GM18499 (cell line): Measurements from ENCODE around the gene TRPV5.
A peak's percentile ranks its signal among the peaks of the same experiment; 100 is the strongest.

ENCODE experiments used
- ATAC-seq: cut with Tn5 transposase; IDR thresholded peaks from one replicate; pipeline ENCODE4 v1.9.1; 2021; ENCODE audit warnings: moderate number of reproducible peaks; ENCODE audit not compliant: insufficient read depth, unreplicated experiment

The TRPV5 gene

DNA sequence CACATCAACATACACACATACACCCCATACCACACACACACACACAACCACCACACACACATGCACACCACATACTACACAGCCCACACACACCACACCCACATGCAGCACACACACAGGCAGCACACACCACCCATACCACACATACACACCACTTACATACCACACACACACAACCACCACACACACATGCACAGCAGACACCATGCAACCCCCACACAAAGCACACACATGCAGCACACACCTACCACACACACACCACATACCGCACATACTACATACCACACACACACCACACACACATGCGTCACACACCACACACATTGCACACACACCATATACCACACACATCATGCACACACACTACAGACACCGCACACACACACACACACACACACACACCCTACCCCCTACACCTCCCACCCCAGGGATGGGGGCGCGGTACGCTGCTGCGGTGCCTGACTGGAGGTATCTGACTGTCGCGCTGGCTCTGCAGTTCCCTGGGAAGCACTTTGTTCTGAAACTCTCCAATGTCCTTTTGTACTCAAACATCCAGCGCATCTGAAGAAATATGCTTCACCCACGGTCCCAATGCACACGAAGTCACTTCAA is 42.6 kb downstream of the TRPV5 start:
- no peak for ATAC-seq

DNA sequence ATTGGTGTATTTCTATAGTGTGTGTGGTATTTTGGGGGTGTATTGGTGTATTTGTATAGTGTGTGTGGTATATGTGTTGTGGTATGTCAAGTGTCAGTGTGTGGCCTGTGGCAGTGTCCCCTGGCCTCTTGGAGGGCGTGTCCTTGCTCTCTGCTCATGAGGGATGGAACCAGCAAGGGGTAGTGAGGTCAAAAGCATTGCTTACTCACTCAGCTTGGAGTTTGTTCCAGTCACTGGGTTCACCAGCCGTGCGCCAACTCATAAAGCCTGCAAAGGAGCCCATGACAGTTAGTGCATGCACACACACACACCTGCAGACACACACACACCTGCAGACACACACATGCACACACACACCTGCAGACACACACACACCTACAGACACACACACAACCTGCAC is 43.7 kb downstream of the TRPV5 start:
- no peak for ATAC-seq

GRCh38 chr7:142887282-142888015 is 46.1 kb downstream of the TRPV5 start:
- no peak for ATAC-seq

DNA sequence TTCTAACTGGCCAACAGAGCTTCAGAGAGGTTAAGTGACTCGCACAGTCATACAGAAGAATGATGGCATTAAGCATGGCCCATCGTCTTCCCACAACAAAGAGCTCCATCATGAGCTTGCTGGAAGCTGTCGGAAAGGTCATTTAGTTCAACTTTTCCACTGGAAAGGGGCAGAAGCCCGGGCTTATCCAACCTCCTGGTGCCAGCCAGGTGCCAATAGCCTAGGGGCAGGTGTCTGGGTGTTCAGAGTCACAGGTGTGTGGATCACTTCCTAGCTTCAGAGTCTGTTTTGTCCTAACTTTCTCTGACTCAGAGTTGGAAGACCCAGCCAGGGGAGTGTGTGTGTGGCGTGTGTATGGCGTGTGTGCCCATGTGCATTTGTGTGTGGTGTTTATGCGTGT is 46.7 kb downstream of the TRPV5 start:
- no peak for ATAC-seq

DNA sequence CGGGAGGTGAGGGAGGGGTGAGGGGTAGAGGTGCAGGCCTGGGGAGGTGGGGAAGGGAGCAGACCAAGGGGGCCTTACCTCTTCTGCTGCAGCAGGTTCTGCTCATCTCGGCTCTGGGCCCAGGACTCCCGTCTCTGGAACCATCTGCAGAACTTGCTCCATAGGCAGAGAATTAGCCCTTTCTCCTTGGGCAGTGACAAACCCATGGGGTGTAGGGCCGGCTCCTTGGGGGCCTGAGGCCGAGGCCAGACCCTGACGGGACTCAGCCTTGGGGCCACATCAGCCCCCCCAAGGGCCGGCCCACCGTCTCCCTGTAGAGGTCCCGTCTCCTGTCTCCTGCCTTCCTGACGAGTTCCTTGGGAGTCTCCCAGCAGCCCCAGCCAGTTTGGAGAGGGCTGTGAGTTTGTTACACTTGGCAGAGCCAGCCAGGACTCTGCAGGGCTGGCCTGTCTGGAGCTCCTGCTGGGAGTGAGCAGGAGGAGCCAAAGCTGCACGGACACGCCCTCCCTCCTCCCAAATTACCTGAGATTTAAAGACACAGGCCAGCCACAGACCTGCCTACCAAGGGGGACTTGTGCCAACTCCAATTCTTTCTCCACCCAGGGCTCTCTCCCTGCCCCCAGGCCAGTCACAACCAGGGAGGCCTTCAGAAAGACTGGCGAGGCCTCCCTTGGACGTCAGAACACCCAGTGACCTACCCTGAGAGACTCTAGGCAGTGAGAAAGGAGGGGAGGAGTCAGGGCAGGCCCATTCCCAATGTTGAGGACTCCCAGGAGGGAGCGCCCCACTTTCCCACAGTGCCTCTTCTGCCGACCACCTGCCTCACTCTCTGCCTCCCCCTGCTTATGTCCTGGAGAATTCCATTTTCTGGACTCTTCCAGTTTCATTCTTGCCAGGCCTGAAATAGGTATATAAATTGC is 48.0 kb downstream of the TRPV5 start, which contains the start of gene TRPV6:
TSS of gene TRPV6 (minus strand) at position 435 of the 920 bp plus-strand sequence.
- no peak for ATAC-seq

DNA sequence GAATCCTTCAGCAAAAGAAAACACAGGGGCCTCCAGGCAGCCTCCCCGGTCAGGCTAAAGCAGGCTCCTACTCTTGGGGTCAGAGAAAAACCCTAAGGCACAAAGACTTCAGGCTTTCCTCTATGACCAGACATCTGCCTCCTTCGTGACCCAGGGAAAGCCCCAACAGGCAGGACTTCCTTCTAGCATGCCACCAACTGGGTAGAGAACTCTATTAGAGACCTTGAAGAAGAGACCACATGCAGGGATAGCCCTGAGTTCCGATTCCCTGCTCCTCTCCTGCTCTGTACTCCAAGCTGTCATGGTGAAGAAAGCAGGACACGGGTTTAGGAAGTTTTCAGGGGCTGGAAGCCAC is 49.3 kb downstream of the TRPV5 start:
- ATAC-seq = no peak

DNA sequence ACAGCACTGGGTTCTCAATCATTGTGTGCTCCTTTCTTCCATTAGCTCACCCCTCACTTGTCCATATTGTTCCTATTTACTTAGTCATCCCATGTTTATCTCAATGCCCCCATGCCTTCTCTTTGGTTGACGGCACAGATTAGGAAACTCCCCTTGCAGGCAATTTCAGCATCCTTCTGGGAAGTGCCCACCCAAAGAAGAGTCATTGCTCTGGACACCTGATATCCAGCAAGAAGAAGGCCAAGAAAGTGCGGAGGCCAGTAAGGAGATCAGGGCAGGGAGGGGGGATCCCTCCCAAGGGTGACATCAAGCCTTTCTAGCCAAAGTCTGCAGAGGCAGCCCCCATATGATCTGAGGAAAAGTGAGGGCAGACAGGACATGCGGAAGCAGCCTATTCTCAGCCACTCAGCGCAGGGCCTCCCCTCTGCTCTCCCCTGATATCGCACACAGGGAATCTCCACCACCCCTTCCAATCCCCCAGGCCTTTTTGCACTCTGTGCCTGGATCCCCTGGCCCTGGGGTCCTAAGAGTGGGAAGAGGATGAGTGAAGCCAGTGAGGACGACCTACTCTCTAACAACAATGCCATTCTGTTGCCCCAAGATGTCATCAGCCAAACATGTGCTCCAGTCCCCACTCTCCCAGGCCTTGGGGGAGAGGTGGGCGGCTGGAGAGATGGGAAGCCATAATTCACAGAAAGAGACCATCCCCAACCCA is 49.8 kb downstream of the TRPV5 start:
- ATAC-seq = no peak

DNA sequence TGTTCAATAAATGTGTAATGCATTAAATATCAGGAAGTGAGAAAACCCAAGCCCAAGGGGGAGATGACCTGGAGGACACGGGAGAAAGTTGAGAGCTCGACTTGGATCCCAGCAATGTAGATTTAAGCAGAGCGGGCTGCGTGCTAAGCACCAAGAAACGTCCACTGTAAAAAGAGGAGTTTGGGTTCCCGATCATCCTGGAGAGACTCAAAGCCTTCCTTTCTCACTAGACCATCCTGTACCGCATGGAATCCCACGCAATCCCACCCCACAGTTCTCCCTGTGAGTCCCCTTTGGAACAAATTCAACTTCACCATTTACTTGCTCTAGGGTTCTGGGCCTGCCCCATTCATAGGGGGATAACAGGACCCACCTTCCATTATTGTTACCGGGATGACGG is 50.4 kb downstream of the TRPV5 start:
- no peak for ATAC-seq

DNA sequence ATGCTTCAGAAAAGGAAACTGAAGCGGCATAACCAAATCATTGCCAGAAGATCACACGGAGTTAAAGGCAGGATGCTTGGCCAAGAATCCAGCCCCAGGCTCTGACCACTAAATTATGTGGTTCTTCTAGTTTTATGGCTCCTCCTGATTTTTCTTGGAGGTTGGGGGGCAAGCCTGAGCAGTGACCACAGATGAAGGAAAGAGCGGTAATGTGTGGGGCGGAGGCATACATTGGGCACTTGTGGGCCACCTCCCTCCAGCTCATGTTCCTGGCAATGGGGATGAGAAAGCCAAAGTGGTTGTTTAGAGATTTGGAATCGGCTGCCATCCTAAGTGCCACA is 51.2 kb downstream of the TRPV5 start:
- no peak for ATAC-seq

DNA sequence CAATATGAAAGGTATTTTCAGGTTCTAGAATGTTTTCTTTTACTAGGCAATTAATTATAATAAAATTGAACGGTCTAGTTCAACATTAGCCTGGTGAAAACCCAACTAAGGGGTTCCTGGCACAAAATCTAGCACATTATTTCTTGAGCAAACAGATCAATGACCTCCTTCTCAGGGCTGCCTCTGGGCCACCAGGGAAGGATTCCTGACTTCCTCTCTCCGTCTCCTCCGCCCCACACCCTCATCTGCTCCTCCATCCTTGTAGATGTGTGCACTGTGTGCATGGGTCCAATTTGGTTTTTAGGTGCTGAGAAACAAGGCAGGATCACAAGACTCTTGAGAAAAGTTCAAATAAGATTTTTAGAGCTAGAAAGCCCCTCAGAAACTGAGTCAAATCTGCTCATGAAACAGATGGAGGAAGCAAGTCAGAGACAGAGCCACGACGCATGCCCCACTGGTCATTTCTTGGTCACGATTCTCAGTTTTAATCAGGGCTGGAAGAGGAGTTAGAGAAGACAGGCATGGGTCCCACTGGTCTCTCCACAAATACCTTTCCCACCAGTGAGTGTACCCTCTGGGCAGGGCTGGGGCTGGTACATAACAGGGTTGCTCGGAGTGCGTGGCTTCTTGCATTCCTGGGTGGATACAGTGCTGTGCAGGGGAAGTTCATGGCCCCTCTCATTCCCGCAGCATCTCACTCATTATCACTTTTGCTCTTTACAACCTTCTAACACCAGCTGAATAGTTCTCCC is 51.8 kb downstream of the TRPV5 start:
- ATAC-seq = no peak

DNA sequence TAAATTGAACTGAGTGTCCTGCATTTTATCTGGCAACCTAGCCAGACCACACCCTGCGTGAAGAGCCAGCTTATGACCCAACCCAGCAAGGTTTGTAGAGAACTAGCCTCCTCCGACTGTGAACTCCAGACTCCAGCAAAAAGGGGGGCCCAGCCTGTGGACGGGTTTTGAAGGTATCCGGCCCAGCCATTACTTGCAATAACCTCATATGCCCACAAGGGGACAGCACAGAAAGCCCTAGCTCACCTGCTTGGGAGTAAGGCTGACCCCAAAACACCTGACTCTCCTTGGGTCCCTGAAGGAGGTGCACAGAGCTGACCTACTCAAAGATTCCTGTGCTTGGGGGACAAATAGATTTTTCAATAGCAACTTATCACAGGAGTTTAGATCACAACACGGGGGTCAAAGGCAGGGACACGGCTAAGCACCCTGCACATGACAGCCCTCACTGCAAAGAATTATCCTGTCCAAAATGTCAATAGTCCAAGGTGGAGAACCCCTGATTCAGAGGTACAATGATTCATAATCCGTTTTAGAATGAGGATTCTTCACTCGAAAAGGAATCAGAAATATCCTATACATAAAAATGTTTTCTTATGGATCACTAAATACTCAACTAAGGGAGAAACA is 52.6 kb downstream of the TRPV5 start:
- ATAC-seq = peak; percentile 65

DNA sequence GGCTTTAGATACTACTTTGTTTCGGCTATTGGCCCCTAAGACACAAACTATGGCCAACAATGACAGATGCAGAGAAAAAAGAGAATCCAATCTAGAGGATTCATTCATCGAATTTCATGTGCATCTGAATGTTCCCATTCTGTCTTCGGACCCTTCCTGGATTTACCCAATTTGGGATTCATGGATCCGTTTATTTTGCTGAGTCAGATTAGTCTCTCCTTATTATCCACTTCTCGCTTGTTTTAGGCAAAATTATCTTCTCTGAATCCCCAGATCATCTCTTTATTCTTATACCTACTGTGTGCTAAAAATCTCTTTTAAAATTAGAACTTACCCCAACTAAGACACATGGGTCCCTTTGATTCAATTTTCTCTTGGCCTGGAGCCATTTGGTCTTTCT is 54.5 kb downstream of the TRPV5 start:
- ATAC-seq = no peak

DNA sequence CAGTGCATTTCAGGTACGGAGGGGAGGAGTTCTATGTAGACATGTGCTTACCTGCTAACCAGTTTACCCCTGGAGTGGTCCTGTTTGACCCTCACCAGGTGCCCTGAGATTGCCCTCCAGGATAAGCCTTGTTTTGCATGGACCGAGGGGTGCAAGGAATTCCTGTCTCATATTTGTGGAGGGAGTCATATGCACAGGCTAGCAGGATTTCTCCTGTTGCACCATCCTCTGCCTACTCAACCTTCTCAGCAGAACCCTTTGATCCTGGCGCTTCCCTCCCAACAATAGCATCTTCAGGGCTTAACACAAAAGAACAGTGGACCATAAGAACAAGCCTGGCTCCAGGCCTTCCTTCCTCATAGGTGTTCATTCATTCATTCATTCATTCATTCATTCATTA is 55.2 kb downstream of the TRPV5 start:
- no peak for ATAC-seq

GRCh38 chr7:142876991-142877910 is 56.3 kb downstream of the TRPV5 start:
- no peak for ATAC-seq

- no peak for ATAC-seq
Measured at GRCh38 chr7:142876236-142876960, 57.1 kb downstream of the TRPV5 start.

DNA sequence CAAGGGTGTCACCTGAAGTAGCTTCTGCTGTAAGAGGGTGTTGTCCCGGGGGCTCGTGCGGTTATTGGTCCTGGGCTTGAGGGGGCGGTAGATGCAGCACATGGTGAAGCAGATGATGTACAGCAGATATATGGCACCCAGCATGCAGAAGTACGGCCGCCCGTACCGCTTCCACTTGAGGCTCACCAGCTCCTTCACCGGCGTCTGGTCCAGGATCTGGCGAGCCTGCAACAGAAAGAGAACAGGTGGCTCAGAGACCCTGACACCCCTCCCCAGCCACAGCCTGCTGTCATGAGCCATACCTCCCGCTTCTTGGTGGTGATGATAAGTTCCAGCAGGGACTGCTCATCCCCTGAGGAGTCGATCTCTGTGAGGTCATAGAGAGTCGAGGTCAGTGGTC is 58.1 kb downstream of the TRPV5 start:
- ATAC-seq = no peak

DNA sequence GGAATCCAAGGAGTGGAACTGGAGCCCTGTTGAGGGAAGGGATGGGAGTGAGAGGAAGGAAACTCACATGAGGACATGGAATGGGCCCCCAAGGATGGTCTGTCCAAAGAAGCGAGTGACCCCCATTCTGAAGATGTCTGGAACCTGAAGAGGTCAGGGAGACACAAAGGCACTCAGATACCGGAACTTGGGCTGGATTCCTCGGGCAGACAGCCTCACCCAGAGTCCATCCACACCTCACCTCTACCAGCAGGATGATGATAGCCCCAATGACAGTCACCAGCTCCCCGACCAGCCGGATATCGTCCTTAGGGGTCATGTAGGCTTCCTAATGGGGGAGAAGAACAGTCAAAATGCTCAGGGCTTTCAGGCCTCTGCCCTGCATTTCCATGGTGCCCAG is 58.7 kb downstream of the TRPV5 start:
- no peak for ATAC-seq

DNA sequence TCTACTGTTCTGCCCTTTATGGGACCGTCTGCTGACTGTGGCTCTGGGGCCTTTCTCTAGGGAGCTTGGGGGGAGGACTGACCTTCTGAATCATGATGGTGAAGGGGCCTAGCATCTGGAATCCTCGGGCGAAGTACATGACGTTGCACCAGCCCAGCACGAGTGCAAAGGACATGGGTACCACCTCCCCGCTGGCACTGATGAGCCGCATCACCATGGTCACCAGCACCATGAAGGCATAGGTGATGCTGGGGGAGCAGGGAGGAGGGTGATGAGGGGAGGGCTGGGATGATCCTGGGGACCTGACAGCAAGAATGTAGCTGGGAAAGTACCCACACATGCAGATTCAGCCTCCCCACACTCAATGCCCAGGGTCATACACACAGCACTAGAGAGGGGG is 59.1 kb downstream of the TRPV5 start:
- no peak for ATAC-seq
